GM21737 (cell line): ENCODE measurements around the gene PNMT.

Source experiments
- ATAC-seq: cut with Tn5 transposase; IDR thresholded peaks from one replicate; pipeline ENCODE4 v1.9.1; 2021; ENCODE audit warnings: mild to moderate bottlenecking, moderate library complexity; ENCODE audit not compliant: unreplicated experiment

Gene PNMT

GRCh38 chr17:39666601-39667261, 1.5 kb upstream of the PNMT start:
- ATAC-seq = no peak

GRCh38 chr17:39667262-39667944, 850 bp upstream of the PNMT start:
- ATAC-seq = no peak

GRCh38 chr17:39669897-39670735, 1.9 kb downstream of the PNMT start:
- ATAC-seq = no peak

GRCh38 chr17:39670746-39671145, 2.5 kb downstream of the PNMT start:
- ATAC-seq = no peak

GRCh38 chr17:39671651-39672521, 3.6 kb downstream of the PNMT start:
- no peak for ATAC-seq

GRCh38 chr17:39672522-39673334, 4.5 kb downstream of the PNMT start:
- ATAC-seq = no peak

- ATAC-seq = no peak
These were observed 5.3 kb downstream of the PNMT start for GRCh38 chr17:39673335-39674081.

- ATAC-seq = no peak
These were observed 5.9 kb downstream of the PNMT start for GRCh38 chr17:39674179-39674578.

- no peak for ATAC-seq
These were observed 6.6 kb downstream of the PNMT start for GRCh38 chr17:39674702-39675389.

- ATAC-seq = no peak
These were observed 7.3 kb downstream of the PNMT start for GRCh38 chr17:39675390-39676082.

GRCh38 chr17:39676198-39676819, 8.1 kb downstream of the PNMT start:
- no peak for ATAC-seq

GRCh38 chr17:39677072-39677471, 8.8 kb downstream of the PNMT start:
- no peak for ATAC-seq

GRCh38 chr17:39677542-39678339, 9.5 kb downstream of the PNMT start:
- no peak for ATAC-seq

GRCh38 chr17:39678340-39679116, 10.3 kb downstream of the PNMT start:
- no peak for ATAC-seq

GRCh38 chr17:39679521-39680192, 11.4 kb downstream of the PNMT start:
- ATAC-seq = no peak
